Natural killer cell (primary cell): Measurements from ENCODE around the gene ISM1. TPM values are rescaled to one million over a fixed set of nuclear protein-coding genes. Genes with fewer than 3 reads are reported as not detected.

Experiments used
- ATAC-seq, 3 donors: fragments of 150-1000 bp in 2 of 3; fragments of 200-7000 bp in 1 of 3; cut with Tn5 transposase; 1 replicate in 1 of 3; 2 replicates in 2 of 3; pipeline ENCODE4 v1.10.0; 2021; ENCODE audit warnings: mild to moderate bottlenecking in 2 of 3, moderate library complexity in 2 of 3
- DNase-seq, 2 donors: peaks; one replicate each; pipeline versions ENCODE4 v3.0.0 to v3.0.0-alpha.2; 2013 to 2021; ENCODE audit warnings: mixed read lengths in 1 of 2
- H3K27ac ChIP-seq: one replicate; pipeline ENCODE4 v1.5.1; 2013; ENCODE audit warnings: mild to moderate bottlenecking, low read length
- H3K27me3 ChIP-seq: one replicate; pipeline ENCODE4 v1.6.1; 2013; ENCODE audit warnings: low read length; ENCODE audit not compliant: control insufficient read depth, insufficient read depth
- H3K36me3 ChIP-seq: one replicate; pipeline ENCODE4 v1.6.1; 2013; ENCODE audit warnings: low read length; ENCODE audit not compliant: control insufficient read depth, insufficient read depth
- H3K4me1 ChIP-seq: one replicate; pipeline ENCODE4 v1.6.1; 2013; ENCODE audit warnings: low read length; ENCODE audit not compliant: control insufficient read depth, insufficient read depth
- H3K4me3 ChIP-seq: one replicate; pipeline ENCODE4 v1.5.1; 2013; ENCODE audit warnings: low read length
- H3K9me3 ChIP-seq: one replicate; pipeline ENCODE4 v1.6.1; 2013; ENCODE audit warnings: low read length; ENCODE audit not compliant: control insufficient read depth, insufficient read depth
- H3K27ac Mint-ChIP-seq, 2 donors: one replicate each; pipeline ENCODE4 v1.8.0; 2022; ENCODE audit warnings: mild to moderate bottlenecking in 2 of 2, mixed read lengths in 2 of 2, moderate library complexity in 1 of 2
- H3K27me3 Mint-ChIP-seq, 2 donors: one replicate each; pipeline ENCODE4 v1.8.0; 2022; ENCODE audit warnings: low read depth in 2 of 2, mixed read lengths in 2 of 2
- H3K36me3 Mint-ChIP-seq: one replicate; pipeline ENCODE4 v1.8.0; 2022; ENCODE audit warnings: mixed read lengths
- H3K4me1 Mint-ChIP-seq, 2 donors: one replicate each; pipeline ENCODE4 v1.8.0; 2022; ENCODE audit warnings: mixed read lengths in 2 of 2
- H3K4me3 Mint-ChIP-seq: one replicate; pipeline ENCODE4 v1.8.0; 2022; ENCODE audit warnings: mild to moderate bottlenecking, moderate library complexity, mixed read lengths
- H3K9me3 Mint-ChIP-seq, 2 donors: one replicate each; pipeline ENCODE4 v1.8.0; 2022; ENCODE audit warnings: mixed read lengths in 2 of 2
- WGBS: methylation state at CpG from one replicate; pipeline ENCODE4 v1.1.7; 2013; ENCODE audit warnings: missing lambda C conversion rate; ENCODE audit not compliant: insufficient coverage; 5-methylcytosine and 5-hydroxymethylcytosine counted together
- intact Hi-C: fragments of 100-400 bp; cut with micrococcal nuclease; formaldehyde crosslinking; loops from one replicate; pipeline ENCODE4 v1.14.2; 2022
- total RNA-seq, 4 donors: library from RNA; stranded (reverse); fragments of 120-200 nt in 1 of 4; gene quantifications; one replicate each; pipeline versions ENCODE4 v1.2.3 to v1.2.4, GENCODE V29; 2013 to 2022
- TF ChIP-seq, protein P1 (sequence below): fragments of 200-600 bp; IDR thresholded peaks from one replicate; pipeline ENCODE4 v1.8.0; 2022; ENCODE audit warnings: antibody characterized with exemption

Gene ISM1
- total RNA-seq, 3 donors from 2014 or later (not counting 1 experiment from before 2014, with no cell fraction given): 0.13 TPM; not detected in 2

DNA sequence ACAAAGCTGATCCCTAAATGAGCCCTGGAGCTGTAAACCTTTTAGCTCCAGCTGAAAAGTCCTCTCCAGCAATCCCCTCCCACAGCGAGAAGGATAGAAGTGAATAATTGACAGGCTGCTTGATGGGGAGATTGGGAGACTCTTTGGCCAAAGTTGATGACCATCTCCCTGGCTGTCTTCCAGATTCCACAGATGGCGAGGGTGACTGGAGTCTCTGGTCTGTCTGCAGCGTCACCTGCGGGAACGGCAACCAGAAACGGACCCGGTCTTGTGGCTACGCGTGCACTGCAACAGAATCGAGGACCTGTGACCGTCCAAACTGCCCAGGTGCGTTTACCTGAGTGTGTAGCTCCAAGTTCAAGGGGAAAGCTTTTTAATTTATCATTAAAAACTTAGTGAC lies 67.3 kb downstream of the ISM1 start:
- Mint-ChIP-seq H3K4me3 (no peak overlapping the region), H3K36me3 (no peaks in the 10 kb centered on the region), H3K4me1 (no peaks in the 10 kb centered on the region), H3K27ac (no peak overlapping the region), H3K27me3 (peaks cover 0 to 7% of the 10 kb centered on the region in 2 donors), H3K9me3 (no peaks in the 10 kb centered on the region)
- Histone ChIP-seq H3K4me1 (no peaks in the 10 kb centered on the region), H3K27ac (no peak overlapping the region), H3K27me3 (no peaks in the 10 kb centered on the region), H3K36me3 (no peaks in the 10 kb centered on the region), H3K4me3 (no peak overlapping the region), H3K9me3 (no peaks in the 10 kb centered on the region)
- TF ChIP-seq, protein P1, sequence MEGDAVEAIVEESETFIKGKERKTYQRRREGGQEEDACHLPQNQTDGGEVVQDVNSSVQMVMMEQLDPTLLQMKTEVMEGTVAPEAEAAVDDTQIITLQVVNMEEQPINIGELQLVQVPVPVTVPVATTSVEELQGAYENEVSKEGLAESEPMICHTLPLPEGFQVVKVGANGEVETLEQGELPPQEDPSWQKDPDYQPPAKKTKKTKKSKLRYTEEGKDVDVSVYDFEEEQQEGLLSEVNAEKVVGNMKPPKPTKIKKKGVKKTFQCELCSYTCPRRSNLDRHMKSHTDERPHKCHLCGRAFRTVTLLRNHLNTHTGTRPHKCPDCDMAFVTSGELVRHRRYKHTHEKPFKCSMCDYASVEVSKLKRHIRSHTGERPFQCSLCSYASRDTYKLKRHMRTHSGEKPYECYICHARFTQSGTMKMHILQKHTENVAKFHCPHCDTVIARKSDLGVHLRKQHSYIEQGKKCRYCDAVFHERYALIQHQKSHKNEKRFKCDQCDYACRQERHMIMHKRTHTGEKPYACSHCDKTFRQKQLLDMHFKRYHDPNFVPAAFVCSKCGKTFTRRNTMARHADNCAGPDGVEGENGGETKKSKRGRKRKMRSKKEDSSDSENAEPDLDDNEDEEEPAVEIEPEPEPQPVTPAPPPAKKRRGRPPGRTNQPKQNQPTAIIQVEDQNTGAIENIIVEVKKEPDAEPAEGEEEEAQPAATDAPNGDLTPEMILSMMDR: no peak
- ATAC-seq (no peak), DNase-seq (no peak)
- 95% methylated on average over 11 of the region's 12 CpGs for WGBS
- intact Hi-C loops: no loop called here

DNA sequence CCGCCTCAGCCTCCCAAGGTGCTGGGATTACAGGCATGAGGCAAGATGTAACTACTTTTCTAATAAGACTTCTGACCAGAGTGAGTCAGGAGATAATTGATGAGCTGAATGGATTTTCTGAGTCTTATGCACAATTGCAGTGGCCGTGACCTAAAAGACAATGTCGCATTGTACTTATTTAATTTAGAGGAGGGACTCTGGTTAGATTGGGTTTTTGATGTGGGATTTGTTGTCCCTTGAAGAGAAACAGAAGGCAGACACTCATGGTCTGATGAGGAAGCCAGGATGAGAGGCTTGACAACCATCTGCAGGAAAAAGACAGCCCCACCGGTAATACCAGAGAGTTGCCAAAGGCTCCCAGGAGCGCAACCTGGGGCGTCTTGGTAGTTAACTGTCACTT lies 68.0 kb downstream of the ISM1 start:
- H3K27ac Mint-ChIP-seq: no peak overlapping the region
- Histone ChIP-seq H3K27ac (no peak overlapping the region), H3K9me3 (no peaks in the 10 kb centered on the region), H3K36me3 (no peaks in the 10 kb centered on the region), H3K4me1 (no peaks in the 10 kb centered on the region), H3K4me3 (no peak overlapping the region), H3K27me3 (no peaks in the 10 kb centered on the region)
- no peaks in the 10 kb centered on the region for H3K9me3 Mint-ChIP-seq
- TF ChIP-seq, protein P1: no peak
- no peaks in the 10 kb centered on the region for H3K36me3 Mint-ChIP-seq
- peaks cover 0 to 7% of the 10 kb centered on the region in 2 donors for H3K27me3 Mint-ChIP-seq
- WGBS: 66% methylated on average over 6 of the region's 6 CpGs
- no peak for DNase-seq
- H3K4me3 Mint-ChIP-seq: no peak overlapping the region
- no peak for ATAC-seq
- no peaks in the 10 kb centered on the region for H3K4me1 Mint-ChIP-seq
- intact Hi-C loops: no loop called here

DNA sequence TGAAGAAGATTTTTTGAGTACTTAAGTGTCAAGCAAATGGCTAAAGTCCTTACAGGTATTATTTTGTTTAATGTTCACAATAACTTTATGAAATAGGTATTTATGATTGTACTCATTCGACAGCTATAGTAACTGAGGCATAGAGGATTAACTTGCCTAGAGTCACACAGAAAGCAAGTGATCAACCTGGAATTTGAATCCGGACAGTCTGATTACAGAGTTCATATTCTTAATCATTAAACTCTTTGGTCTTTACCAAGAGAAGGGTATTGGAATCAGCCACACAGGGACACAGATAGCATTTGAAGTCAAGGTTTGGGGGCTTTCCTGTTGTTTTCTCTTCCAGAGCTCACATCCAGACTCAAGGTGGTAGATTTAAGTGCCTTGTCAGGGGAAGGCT lies 69.7 kb downstream of the ISM1 start:
- Histone ChIP-seq H3K27me3 (no peaks in the 10 kb centered on the region), H3K27ac (no peak overlapping the region), H3K4me3 (no peak overlapping the region), H3K36me3 (no peaks in the 10 kb centered on the region), H3K9me3 (no peaks in the 10 kb centered on the region), H3K4me1 (no peaks in the 10 kb centered on the region)
- Mint-ChIP-seq H3K4me1 (no peaks in the 10 kb centered on the region), H3K27me3 (peaks cover 5 to 7% of the 10 kb centered on the region in 2 donors), H3K9me3 (no peaks in the 10 kb centered on the region), H3K36me3 (no peaks in the 10 kb centered on the region), H3K27ac (no peak overlapping the region), H3K4me3 (no peak overlapping the region)
- WGBS: 100% methylated on average over 2 of the region's 2 CpGs
- DNase-seq (no peak), ATAC-seq (no peak)
- intact Hi-C loops: no loop called here
- TF ChIP-seq, protein P1: no peak

DNA sequence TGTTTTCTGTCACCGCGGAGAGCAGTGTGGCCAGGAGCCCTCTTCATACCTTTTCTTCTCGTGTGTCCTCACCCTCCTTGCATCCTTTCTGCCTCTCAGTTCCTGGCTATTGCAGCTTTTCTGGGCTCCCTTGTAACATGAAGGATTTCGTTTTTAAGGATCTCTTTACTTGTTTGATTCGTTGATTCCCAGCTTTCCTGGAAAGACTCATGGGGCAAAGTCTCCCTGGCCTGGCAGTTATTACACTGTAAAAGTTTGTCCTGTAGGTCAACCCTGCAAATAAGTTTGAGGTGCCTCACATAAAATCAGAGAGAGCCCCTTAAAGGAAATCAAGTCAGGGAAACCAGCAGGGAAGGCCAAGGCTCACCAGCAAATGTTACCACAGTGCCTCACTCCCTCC lies 70.1 kb downstream of the ISM1 start:
- H3K4me3 ChIP-seq: no peak overlapping the region
- H3K36me3 ChIP-seq: no peaks in the 10 kb centered on the region
- Mint-ChIP-seq H3K4me1 (no peaks in the 10 kb centered on the region), H3K9me3 (no peaks in the 10 kb centered on the region), H3K4me3 (no peak overlapping the region), H3K27ac (no peak overlapping the region), H3K27me3 (peaks cover 5 to 7% of the 10 kb centered on the region in 2 donors), H3K36me3 (no peaks in the 10 kb centered on the region)
- no peaks in the 10 kb centered on the region for H3K4me1 ChIP-seq
- no peak overlapping the region for H3K27ac ChIP-seq
- no peaks in the 10 kb centered on the region for H3K27me3 ChIP-seq
- H3K9me3 ChIP-seq: no peaks in the 10 kb centered on the region
- WGBS: 75% methylated on average over 5 of the region's 5 CpGs
- no peak for DNase-seq
- ATAC-seq: no peak
- intact Hi-C loops: no loop called here
- TF ChIP-seq, protein P1: no peak
